Activated CD4-positive, CD25-positive, alpha-beta regulatory T cell treated with anti-CD3 and anti-CD28 coated beads, Interleukin-2, amount 50 U/mL, for 72 hours (primary cell): ENCODE results near the gene ZFC3H1.
"Not testable (repeated sequence)": the region's sequence is repeated elsewhere in the genome, so short reads cannot be mapped to it uniquely, and the experiment has no call there.

Experiments
- DNase-seq: peaks from one replicate; pipeline ENCODE4 v3.0.0; 2021

ZFC3H1 gene

DNA sequence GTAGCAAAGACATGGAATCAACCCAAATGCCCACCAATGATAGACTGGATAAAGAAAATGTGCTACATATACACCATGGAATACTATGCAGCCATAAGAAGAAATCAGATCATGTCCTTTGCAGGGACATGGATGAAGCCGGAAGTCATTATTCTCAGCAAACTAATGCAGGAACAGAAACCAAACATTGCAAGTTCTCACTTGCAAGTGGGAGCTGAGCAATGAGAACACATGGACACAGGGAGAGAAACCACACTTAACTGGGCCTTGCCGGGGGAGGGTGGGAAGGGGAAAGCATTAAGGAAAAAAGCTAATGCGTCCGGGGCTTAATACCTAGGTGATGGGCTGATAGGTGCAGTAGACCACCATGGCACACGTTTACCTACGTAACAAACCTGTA lies 93.8 kb downstream of the ZFC3H1 start:
- DNase-seq: not testable (repeated sequence)

- no peak for DNase-seq
These were observed 96.1 kb downstream of the ZFC3H1 start for GRCh38 chr12:71567537-71567936.

DNA sequence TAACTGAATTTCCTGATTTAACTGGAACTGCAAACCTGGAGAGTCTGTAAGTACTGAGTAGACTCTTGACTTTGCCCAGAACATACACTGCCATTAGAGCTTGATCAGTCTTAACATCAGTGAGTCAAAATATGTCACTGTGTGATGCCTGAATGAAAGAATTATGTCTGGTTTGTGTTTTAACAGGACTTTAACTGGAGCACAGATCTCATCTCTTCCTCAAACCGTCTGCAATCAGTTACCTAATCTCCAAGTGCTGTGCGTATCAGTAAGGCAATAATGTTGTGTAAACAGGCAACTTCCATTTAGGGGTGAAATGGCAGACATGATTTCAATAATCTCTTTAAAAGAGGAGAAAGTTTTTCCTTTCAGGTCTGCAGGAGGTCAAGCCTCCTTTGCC lies 97.0 kb downstream of the ZFC3H1 start:
- DNase-seq: no peak

DNA sequence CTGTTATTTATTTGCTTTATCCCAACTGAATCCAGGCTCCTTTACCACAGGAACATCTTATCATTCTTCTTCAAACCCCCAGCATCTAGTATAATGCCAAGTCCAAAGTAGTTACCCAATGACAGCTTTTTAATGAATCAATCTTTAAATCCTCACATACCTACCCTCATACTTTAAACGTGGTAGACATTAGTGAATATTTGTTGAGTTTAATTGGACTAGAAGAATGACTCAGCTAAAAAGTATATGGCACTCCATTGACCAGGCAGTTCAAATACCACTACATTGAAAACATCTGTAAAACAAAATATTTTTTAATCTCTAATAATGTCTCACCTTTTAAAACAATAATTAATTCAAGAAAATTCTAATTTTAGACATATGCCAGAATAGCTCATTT lies 98.1 kb downstream of the ZFC3H1 start:
- no peak for DNase-seq

GRCh38 chr12:71562676-71563595 lies 100.7 kb downstream of the ZFC3H1 start:
- DNase-seq: no peak
